ENCODE data around the gene OR52E4.

DNA sequence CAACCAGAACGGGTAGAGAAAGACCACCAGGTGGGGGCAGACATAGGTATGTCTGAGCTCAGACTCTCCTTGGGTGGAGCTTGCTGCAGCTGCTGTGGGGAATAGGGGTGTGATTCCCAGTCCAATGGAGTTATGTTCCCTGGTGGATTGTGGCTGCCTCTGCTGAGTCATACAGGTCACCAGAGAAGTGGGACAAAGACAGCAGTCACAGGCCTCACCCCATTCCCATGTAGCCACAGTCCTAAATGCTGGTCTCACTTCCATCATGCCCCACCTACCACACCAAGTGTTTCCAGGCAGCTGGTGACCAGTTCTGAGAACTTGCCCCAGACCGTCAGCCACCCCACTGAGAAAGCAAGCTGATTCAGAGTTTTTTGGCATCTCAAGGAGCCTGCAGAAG, 30.1 kb downstream of the OR52E4 start:
- TF ChIP-seq, protein P1, sequence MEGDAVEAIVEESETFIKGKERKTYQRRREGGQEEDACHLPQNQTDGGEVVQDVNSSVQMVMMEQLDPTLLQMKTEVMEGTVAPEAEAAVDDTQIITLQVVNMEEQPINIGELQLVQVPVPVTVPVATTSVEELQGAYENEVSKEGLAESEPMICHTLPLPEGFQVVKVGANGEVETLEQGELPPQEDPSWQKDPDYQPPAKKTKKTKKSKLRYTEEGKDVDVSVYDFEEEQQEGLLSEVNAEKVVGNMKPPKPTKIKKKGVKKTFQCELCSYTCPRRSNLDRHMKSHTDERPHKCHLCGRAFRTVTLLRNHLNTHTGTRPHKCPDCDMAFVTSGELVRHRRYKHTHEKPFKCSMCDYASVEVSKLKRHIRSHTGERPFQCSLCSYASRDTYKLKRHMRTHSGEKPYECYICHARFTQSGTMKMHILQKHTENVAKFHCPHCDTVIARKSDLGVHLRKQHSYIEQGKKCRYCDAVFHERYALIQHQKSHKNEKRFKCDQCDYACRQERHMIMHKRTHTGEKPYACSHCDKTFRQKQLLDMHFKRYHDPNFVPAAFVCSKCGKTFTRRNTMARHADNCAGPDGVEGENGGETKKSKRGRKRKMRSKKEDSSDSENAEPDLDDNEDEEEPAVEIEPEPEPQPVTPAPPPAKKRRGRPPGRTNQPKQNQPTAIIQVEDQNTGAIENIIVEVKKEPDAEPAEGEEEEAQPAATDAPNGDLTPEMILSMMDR (IDR thresholded peaks at IDR 0.05): no peak
- TF ChIP-seq POLR2A (IDR thresholded peaks at IDR 0.05): no peak
